Osteoblast (primary cell): Measurements from ENCODE around the gene TET1. TPM values are rescaled to one million over a fixed set of nuclear protein-coding genes. Genes with fewer than 3 reads are reported as not detected.
A peak's percentile ranks its signal among the peaks of the same experiment; 100 is the strongest.
"Not testable (repeated sequence)": the region's sequence is repeated elsewhere in the genome, so short reads cannot be mapped to it uniquely, and the experiment has no call there.

ENCODE experiments used
- DNase-seq: peaks from one replicate; pipeline ENCODE4 v3.0.0; 2011; ENCODE audit warnings: low spot score, mixed read lengths; ENCODE audit not compliant: insufficient read length; ENCODE audit errors: missing footprints
- H2AFZ ChIP-seq: 2 replicates; pipeline ENCODE4 v1.6.0; 2011; ENCODE audit warnings: mild to moderate bottlenecking, low read length
- H3K27ac ChIP-seq: 2 replicates; pipeline ENCODE4 v1.5.1; 2011; ENCODE audit warnings: mild to moderate bottlenecking, low read depth, low read length, moderate library complexity
- H3K27me3 ChIP-seq: 2 replicates; pipeline ENCODE4 v1.6.0; 2012; ENCODE audit warnings: mild to moderate bottlenecking, control low read depth, inconsistent platforms, low read length, moderate library complexity; ENCODE audit not compliant: insufficient read depth
- H3K36me3 ChIP-seq: 2 replicates; pipeline ENCODE4 v1.5.1; 2011; ENCODE audit warnings: mild to moderate bottlenecking, low read length, control low read depth, moderate library complexity; ENCODE audit not compliant: insufficient read depth
- H3K4me1 ChIP-seq: 2 replicates; pipeline ENCODE4 v1.5.1; 2011; ENCODE audit warnings: mild to moderate bottlenecking, low read length, control low read depth, moderate library complexity; ENCODE audit not compliant: insufficient read depth
- H3K4me2 ChIP-seq: 2 replicates; pipeline ENCODE4 v1.6.0; 2011; ENCODE audit warnings: mild to moderate bottlenecking, low read length; ENCODE audit not compliant: insufficient read depth
- H3K4me3 ChIP-seq: fragments of 200-600 bp; sonication (generic); 3 replicates; pipeline ENCODE4 v1.5.1; 2012; ENCODE audit warnings: mild to moderate bottlenecking, low read length, inconsistent platforms; ENCODE audit not compliant: insufficient read depth
- H3K79me2 ChIP-seq: 2 replicates; pipeline ENCODE4 v1.6.0; 2012; ENCODE audit warnings: mild to moderate bottlenecking, low read length, control low read depth, inconsistent platforms; ENCODE audit not compliant: insufficient read depth
- H3K9me3 ChIP-seq: 2 replicates; pipeline ENCODE4 v1.5.1; 2011; ENCODE audit warnings: low read depth, low read length, control low read depth
- H4K20me1 ChIP-seq: 2 replicates; pipeline ENCODE4 v1.6.0; 2012; ENCODE audit warnings: mild to moderate bottlenecking, low read length, control low read depth; ENCODE audit not compliant: insufficient read depth
- CTCF ChIP-seq: IDR thresholded peaks from 2 replicates; pipeline ENCODE4 v1.5.1; 2011; ENCODE audit warnings: mild to moderate bottlenecking, low read depth, low read length, moderate library complexity; ENCODE audit errors: extremely low read depth
- total RNA-seq: library from RNA; depleted of rRNA; stranded (reverse); fragments of >200 nt; gene quantifications from 2 replicates; pipeline ENCODE4 v1.2.3, GENCODE V29; 2012

Gene TET1
- total RNA-seq, 1 donor, result 4.0 TPM

GRCh38 chr10:68633816-68634466 is 73.8 kb downstream of the TET1 start:
- no peak for DNase-seq
- TF ChIP-seq CTCF, result no peak
- Histone ChIP-seq H3K27ac (no peak overlapping the region), H3K4me1 (no peaks in the 10 kb centered on the region), H4K20me1 (no peaks in the 10 kb centered on the region), H3K27me3 (no peaks in the 10 kb centered on the region), H3K4me2 (no peak overlapping the region), H3K79me2 (no peaks in the 10 kb centered on the region), H3K36me3 (no peaks in the 10 kb centered on the region), H3K9me3 (no peaks in the 10 kb centered on the region), H2AFZ (no peak overlapping the region), H3K4me3 (no peak overlapping the region)

- no peak overlapping the region for H3K4me3 ChIP-seq
- no peaks in the 10 kb centered on the region for H3K36me3 ChIP-seq
- no peak overlapping the region for H3K27ac ChIP-seq
- no peaks in the 10 kb centered on the region for H3K79me2 ChIP-seq
- DNase-seq, result no peak
- H2AFZ ChIP-seq, result no peak overlapping the region
- no peak for TF ChIP-seq CTCF
- no peaks in the 10 kb centered on the region for H3K9me3 ChIP-seq
- no peaks in the 10 kb centered on the region for H3K4me1 ChIP-seq
- H3K4me2 ChIP-seq, result no peak overlapping the region
- no peaks in the 10 kb centered on the region for H4K20me1 ChIP-seq
- H3K27me3 ChIP-seq, result no peaks in the 10 kb centered on the region
Observed at GRCh38 chr10:68636335-68636734, 76.2 kb downstream of the TET1 start.

- H3K27ac ChIP-seq, H4K20me1 ChIP-seq, DNase-seq, H3K4me3 ChIP-seq, H3K9me3 ChIP-seq, H2AFZ ChIP-seq, H3K36me3 ChIP-seq, H3K4me2 ChIP-seq, H3K27me3 ChIP-seq, H3K79me2 ChIP-seq: not testable (repeated sequence)
- peaks cover 12% of the 10 kb centered on the region for H3K4me1 ChIP-seq
Observed at GRCh38 chr10:68643550-68643949, 83.4 kb downstream of the TET1 start.

- no peaks in the 10 kb centered on the region for H4K20me1 ChIP-seq
- peaks cover 12% of the 10 kb centered on the region for H3K4me1 ChIP-seq
- peak; percentile 92 for DNase-seq
- H2AFZ ChIP-seq, result no peak overlapping the region
- H3K27ac ChIP-seq, result peak overlapping the region; percentile 65
- no peak for TF ChIP-seq CTCF
- no peak overlapping the region for H3K4me3 ChIP-seq
- no peak overlapping the region for H3K4me2 ChIP-seq
- no peaks in the 10 kb centered on the region for H3K36me3 ChIP-seq
- no peaks in the 10 kb centered on the region for H3K9me3 ChIP-seq
- no peaks in the 10 kb centered on the region for H3K27me3 ChIP-seq
- no peaks in the 10 kb centered on the region for H3K79me2 ChIP-seq
Observed at GRCh38 chr10:68647672-68648341, 87.7 kb downstream of the TET1 start.
